ENCODE data around the gene RNASEH2C.
"Not testable (repeated sequence)": the region's sequence is repeated elsewhere in the genome, so short reads cannot be mapped to it uniquely, and the experiment has no call there.

Gene RNASEH2C

GRCh38 chr11:65735111-65735510 lies 14.5 kb upstream of the RNASEH2C start:
- H3K4me3 Mint-ChIP-seq; H3K27ac Mint-ChIP-seq; H3K36me3 Mint-ChIP-seq (ENCODE audit: low read depth); H3K4me1 Mint-ChIP-seq (ENCODE audit: low read depth): not testable (repeated sequence)
- H3K9me3 Mint-ChIP-seq: peaks cover 15% of the 10 kb centered on the region
- peaks cover 47% of the 10 kb centered on the region for H3K27me3 Mint-ChIP-seq (ENCODE audit: low read depth)

- peaks cover under 1% of the 10 kb centered on the region for H3K9me3 Mint-ChIP-seq
- H3K36me3 Mint-ChIP-seq (ENCODE audit: low read depth): no peaks in the 10 kb centered on the region
- H3K4me1 Mint-ChIP-seq (ENCODE audit: low read depth): no peaks in the 10 kb centered on the region
- H3K27me3 Mint-ChIP-seq (ENCODE audit: low read depth): peaks cover 23% of the 10 kb centered on the region
- H3K27ac Mint-ChIP-seq: no peak overlapping the region
- no peak overlapping the region for H3K4me3 Mint-ChIP-seq
Observed at GRCh38 chr11:65730461-65730860, 9.9 kb upstream of the RNASEH2C start.

GRCh38 chr11:65727865-65728264 lies 7.3 kb upstream of the RNASEH2C start:
- Mint-ChIP-seq H3K36me3 (ENCODE audit: low read depth) (no peaks in the 10 kb centered on the region), H3K27ac (no peak overlapping the region), H3K4me3 (no peak overlapping the region), H3K27me3 (ENCODE audit: low read depth) (peaks cover 17% of the 10 kb centered on the region), H3K4me1 (ENCODE audit: low read depth) (no peaks in the 10 kb centered on the region), H3K9me3 (no peaks in the 10 kb centered on the region)

GRCh38 chr11:65726660-65727059 lies 6.1 kb upstream of the RNASEH2C start:
- no peaks in the 10 kb centered on the region for H3K4me1 Mint-ChIP-seq (ENCODE audit: low read depth)
- peaks cover 8% of the 10 kb centered on the region for H3K27me3 Mint-ChIP-seq (ENCODE audit: low read depth)
- no peak overlapping the region for H3K4me3 Mint-ChIP-seq
- H3K36me3 Mint-ChIP-seq (ENCODE audit: low read depth): no peaks in the 10 kb centered on the region
- no peak overlapping the region for H3K27ac Mint-ChIP-seq
- H3K9me3 Mint-ChIP-seq: no peaks in the 10 kb centered on the region

GRCh38 chr11:65722261-65722660 lies 1.7 kb upstream of the RNASEH2C start:
- H3K27me3 Mint-ChIP-seq (ENCODE audit: low read depth): peaks cover 7% of the 10 kb centered on the region
- H3K27ac Mint-ChIP-seq: no peak overlapping the region
- H3K9me3 Mint-ChIP-seq: no peaks in the 10 kb centered on the region
- H3K36me3 Mint-ChIP-seq (ENCODE audit: low read depth): peaks cover 20% of the 10 kb centered on the region
- peaks cover 13% of the 10 kb centered on the region for H3K4me1 Mint-ChIP-seq (ENCODE audit: low read depth)
- H3K4me3 Mint-ChIP-seq: peak overlapping the region; percentile 21

GRCh38 chr11:65719871-65720210 lies 757 bp downstream of the RNASEH2C start:
- H3K4me1 Mint-ChIP-seq (ENCODE audit: low read depth): peaks cover 18% of the 10 kb centered on the region
- peaks cover 33% of the 10 kb centered on the region for H3K36me3 Mint-ChIP-seq (ENCODE audit: low read depth)
- H3K9me3 Mint-ChIP-seq: no peaks in the 10 kb centered on the region
- H3K27ac Mint-ChIP-seq: peak overlapping the region; percentile 82
- no peaks in the 10 kb centered on the region for H3K27me3 Mint-ChIP-seq (ENCODE audit: low read depth)
- peak overlapping the region; percentile 96 for H3K4me3 Mint-ChIP-seq

GRCh38 chr11:65718964-65719492 lies 1.6 kb downstream of the RNASEH2C start:
- peaks cover 23% of the 10 kb centered on the region for H3K4me1 Mint-ChIP-seq (ENCODE audit: low read depth)
- peak overlapping the region; percentile 57 for H3K27ac Mint-ChIP-seq
- H3K27me3 Mint-ChIP-seq (ENCODE audit: low read depth): no peaks in the 10 kb centered on the region
- no peaks in the 10 kb centered on the region for H3K9me3 Mint-ChIP-seq
- H3K4me3 Mint-ChIP-seq: peak overlapping the region; percentile 96
- peaks cover 39% of the 10 kb centered on the region for H3K36me3 Mint-ChIP-seq (ENCODE audit: low read depth)

GRCh38 chr11:65718531-65718930 lies 2.1 kb downstream of the RNASEH2C start:
- Mint-ChIP-seq H3K27ac (no peak overlapping the region), H3K4me3 (peak overlapping the region; percentile 96), H3K4me1 (ENCODE audit: low read depth) (peaks cover 27% of the 10 kb centered on the region), H3K36me3 (ENCODE audit: low read depth) (peaks cover 43% of the 10 kb centered on the region), H3K9me3 (no peaks in the 10 kb centered on the region), H3K27me3 (ENCODE audit: low read depth) (no peaks in the 10 kb centered on the region)

GRCh38 chr11:65717906-65718305 lies 2.7 kb downstream of the RNASEH2C start:
- peaks cover 27% of the 10 kb centered on the region for H3K4me1 Mint-ChIP-seq (ENCODE audit: low read depth)
- H3K27ac Mint-ChIP-seq: no peak overlapping the region
- H3K4me3 Mint-ChIP-seq: no peak overlapping the region
- H3K36me3 Mint-ChIP-seq (ENCODE audit: low read depth): peaks cover 46% of the 10 kb centered on the region
- H3K27me3 Mint-ChIP-seq (ENCODE audit: low read depth): no peaks in the 10 kb centered on the region
- no peaks in the 10 kb centered on the region for H3K9me3 Mint-ChIP-seq

GRCh38 chr11:65716774-65717405 lies 3.7 kb downstream of the RNASEH2C start:
- H3K4me1 Mint-ChIP-seq (ENCODE audit: low read depth): peaks cover 31% of the 10 kb centered on the region
- H3K27ac Mint-ChIP-seq: peak overlapping the region; percentile 66
- no peaks in the 10 kb centered on the region for H3K9me3 Mint-ChIP-seq
- no peaks in the 10 kb centered on the region for H3K27me3 Mint-ChIP-seq (ENCODE audit: low read depth)
- H3K36me3 Mint-ChIP-seq (ENCODE audit: low read depth): peaks cover 50% of the 10 kb centered on the region
- H3K4me3 Mint-ChIP-seq: no peak overlapping the region

- H3K27me3 Mint-ChIP-seq (ENCODE audit: low read depth): no peaks in the 10 kb centered on the region
- H3K27ac Mint-ChIP-seq: no peak overlapping the region
- no peak overlapping the region for H3K4me3 Mint-ChIP-seq
- peaks cover 32% of the 10 kb centered on the region for H3K4me1 Mint-ChIP-seq (ENCODE audit: low read depth)
- no peaks in the 10 kb centered on the region for H3K9me3 Mint-ChIP-seq
- peaks cover 50% of the 10 kb centered on the region for H3K36me3 Mint-ChIP-seq (ENCODE audit: low read depth)
Observed at GRCh38 chr11:65716302-65716701, 4.3 kb downstream of the RNASEH2C start.

- Mint-ChIP-seq H3K27ac (no peak overlapping the region), H3K4me3 (peak overlapping the region; percentile 28), H3K9me3 (no peaks in the 10 kb centered on the region), H3K27me3 (ENCODE audit: low read depth) (no peaks in the 10 kb centered on the region), H3K4me1 (ENCODE audit: low read depth) (peaks cover 37% of the 10 kb centered on the region), H3K36me3 (ENCODE audit: low read depth) (peaks cover 47% of the 10 kb centered on the region)
Observed at GRCh38 chr11:65714433-65714832, 6.2 kb downstream of the RNASEH2C start.

GRCh38 chr11:65713212-65713969 lies 7.2 kb downstream of the RNASEH2C start:
- peak overlapping the region; percentile 96 for H3K4me3 Mint-ChIP-seq
- H3K9me3 Mint-ChIP-seq: no peaks in the 10 kb centered on the region
- H3K27ac Mint-ChIP-seq: peak overlapping the region; percentile 31
- no peaks in the 10 kb centered on the region for H3K27me3 Mint-ChIP-seq (ENCODE audit: low read depth)
- peaks cover 38% of the 10 kb centered on the region for H3K36me3 Mint-ChIP-seq (ENCODE audit: low read depth)
- H3K4me1 Mint-ChIP-seq (ENCODE audit: low read depth): peaks cover 30% of the 10 kb centered on the region

GRCh38 chr11:65712633-65713076 lies 7.9 kb downstream of the RNASEH2C start:
- H3K27ac Mint-ChIP-seq: peak overlapping the region; percentile 99
- peaks cover 34% of the 10 kb centered on the region for H3K36me3 Mint-ChIP-seq (ENCODE audit: low read depth)
- H3K4me1 Mint-ChIP-seq (ENCODE audit: low read depth): peaks cover 29% of the 10 kb centered on the region

More at GRCh38 chr11:65712633-65713076, 7.9 kb downstream of the RNASEH2C start:
- Mint-ChIP-seq H3K4me3 (peak overlapping the region; percentile 96), H3K9me3 (no peaks in the 10 kb centered on the region), H3K27me3 (ENCODE audit: low read depth) (no peaks in the 10 kb centered on the region)
